ENCODE results near the gene ANKRD28. TPM values are rescaled to one million over a fixed set of nuclear protein-coding genes. Genes with fewer than 3 reads are reported as not detected.

The ANKRD28 gene
- total and polyA plus RNA-seq, 2 experiments from 2014 or later, result 15.2 to 61.3 TPM

DNA sequence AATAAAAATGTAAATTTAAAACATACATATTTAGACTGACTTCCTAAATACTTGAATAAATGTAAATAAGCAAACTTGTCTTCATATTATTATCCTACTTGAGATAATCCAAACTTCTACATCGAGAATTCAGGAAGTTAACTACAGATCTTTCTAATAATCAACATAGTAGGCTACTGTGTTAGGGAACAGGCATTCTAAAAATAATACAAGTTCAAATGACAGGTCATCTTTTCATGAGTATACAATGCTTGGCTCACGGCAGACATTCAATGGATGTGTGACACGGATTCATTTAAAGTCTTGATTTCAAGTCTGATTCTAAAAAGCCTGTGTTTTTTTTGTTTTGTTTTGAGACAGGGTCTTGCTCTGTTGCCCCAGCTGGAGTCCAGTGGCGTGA is 107.5 kb downstream of the ANKRD28 start:
- no peaks in the 10 kb centered on the region for H3K79me2 ChIP-seq (replicated peaks; ENCODE audit: insufficient read depth)

More for the DNA sequence above, 107.5 kb downstream of the ANKRD28 start:
- Histone ChIP-seq H4K20me1 (replicated peaks; ENCODE audit: insufficient read depth) (no peaks in the 10 kb centered on the region), H3K9me2 (ENCODE audit: insufficient read depth) (no peaks in the 10 kb centered on the region), H3K27me3 (ENCODE audit: insufficient read depth) (no peaks in the 10 kb centered on the region), H3K4me2 (no peak overlapping the region), H3K4me3 (no peak overlapping the region), H3K27ac (ENCODE audit: low read depth) (no peak overlapping the region), H3K36me3 (ENCODE audit: insufficient read depth) (peaks cover 24% of the 10 kb centered on the region), H2AFZ (no peak overlapping the region), H3F3A (replicated peaks; ENCODE audit: low read depth) (no peaks in the 10 kb centered on the region), H3K4me1 (ENCODE audit: insufficient read depth) (no peaks in the 10 kb centered on the region)
- no peak for ATAC-seq
- peaks cover 29% of the 10 kb centered on the region for H3K36me3 Mint-ChIP-seq (ENCODE audit: low read depth)
- no peaks in the 10 kb centered on the region for H3K9me3 Mint-ChIP-seq
- no peaks in the 10 kb centered on the region for H3K4me1 Mint-ChIP-seq
- TF ChIP-seq, protein P1, sequence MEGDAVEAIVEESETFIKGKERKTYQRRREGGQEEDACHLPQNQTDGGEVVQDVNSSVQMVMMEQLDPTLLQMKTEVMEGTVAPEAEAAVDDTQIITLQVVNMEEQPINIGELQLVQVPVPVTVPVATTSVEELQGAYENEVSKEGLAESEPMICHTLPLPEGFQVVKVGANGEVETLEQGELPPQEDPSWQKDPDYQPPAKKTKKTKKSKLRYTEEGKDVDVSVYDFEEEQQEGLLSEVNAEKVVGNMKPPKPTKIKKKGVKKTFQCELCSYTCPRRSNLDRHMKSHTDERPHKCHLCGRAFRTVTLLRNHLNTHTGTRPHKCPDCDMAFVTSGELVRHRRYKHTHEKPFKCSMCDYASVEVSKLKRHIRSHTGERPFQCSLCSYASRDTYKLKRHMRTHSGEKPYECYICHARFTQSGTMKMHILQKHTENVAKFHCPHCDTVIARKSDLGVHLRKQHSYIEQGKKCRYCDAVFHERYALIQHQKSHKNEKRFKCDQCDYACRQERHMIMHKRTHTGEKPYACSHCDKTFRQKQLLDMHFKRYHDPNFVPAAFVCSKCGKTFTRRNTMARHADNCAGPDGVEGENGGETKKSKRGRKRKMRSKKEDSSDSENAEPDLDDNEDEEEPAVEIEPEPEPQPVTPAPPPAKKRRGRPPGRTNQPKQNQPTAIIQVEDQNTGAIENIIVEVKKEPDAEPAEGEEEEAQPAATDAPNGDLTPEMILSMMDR (conservative IDR thresholded peaks at IDR 0.05; ENCODE audit: low read depth in 2 of 2), result no peak
- TF ChIP-seq POLR2AphosphoS5 (IDR thresholded peaks at IDR 0.05; ENCODE audit: low read depth) (no peak), ZNF114 (CRISPR knock-in tag; IDR thresholded peaks at IDR 0.05) (no peak), CREB1 (CRISPR knock-in tag; IDR thresholded peaks at IDR 0.05; ENCODE audit: low read depth) (no peak), NANOG (IDR thresholded peaks at IDR 0.05; ENCODE audit: borderline replicate concordance) (no peak), EZH2 (IDR thresholded peaks at IDR 0.05; ENCODE audit: low read depth, unreplicated experiment) (no peak)
- TF ChIP-seq, protein P2, sequence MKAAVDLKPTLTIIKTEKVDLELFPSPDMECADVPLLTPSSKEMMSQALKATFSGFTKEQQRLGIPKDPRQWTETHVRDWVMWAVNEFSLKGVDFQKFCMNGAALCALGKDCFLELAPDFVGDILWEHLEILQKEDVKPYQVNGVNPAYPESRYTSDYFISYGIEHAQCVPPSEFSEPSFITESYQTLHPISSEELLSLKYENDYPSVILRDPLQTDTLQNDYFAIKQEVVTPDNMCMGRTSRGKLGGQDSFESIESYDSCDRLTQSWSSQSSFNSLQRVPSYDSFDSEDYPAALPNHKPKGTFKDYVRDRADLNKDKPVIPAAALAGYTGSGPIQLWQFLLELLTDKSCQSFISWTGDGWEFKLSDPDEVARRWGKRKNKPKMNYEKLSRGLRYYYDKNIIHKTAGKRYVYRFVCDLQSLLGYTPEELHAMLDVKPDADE (IDR thresholded peaks at IDR 0.05), result no peak
- TF ChIP-seq, protein P3, sequence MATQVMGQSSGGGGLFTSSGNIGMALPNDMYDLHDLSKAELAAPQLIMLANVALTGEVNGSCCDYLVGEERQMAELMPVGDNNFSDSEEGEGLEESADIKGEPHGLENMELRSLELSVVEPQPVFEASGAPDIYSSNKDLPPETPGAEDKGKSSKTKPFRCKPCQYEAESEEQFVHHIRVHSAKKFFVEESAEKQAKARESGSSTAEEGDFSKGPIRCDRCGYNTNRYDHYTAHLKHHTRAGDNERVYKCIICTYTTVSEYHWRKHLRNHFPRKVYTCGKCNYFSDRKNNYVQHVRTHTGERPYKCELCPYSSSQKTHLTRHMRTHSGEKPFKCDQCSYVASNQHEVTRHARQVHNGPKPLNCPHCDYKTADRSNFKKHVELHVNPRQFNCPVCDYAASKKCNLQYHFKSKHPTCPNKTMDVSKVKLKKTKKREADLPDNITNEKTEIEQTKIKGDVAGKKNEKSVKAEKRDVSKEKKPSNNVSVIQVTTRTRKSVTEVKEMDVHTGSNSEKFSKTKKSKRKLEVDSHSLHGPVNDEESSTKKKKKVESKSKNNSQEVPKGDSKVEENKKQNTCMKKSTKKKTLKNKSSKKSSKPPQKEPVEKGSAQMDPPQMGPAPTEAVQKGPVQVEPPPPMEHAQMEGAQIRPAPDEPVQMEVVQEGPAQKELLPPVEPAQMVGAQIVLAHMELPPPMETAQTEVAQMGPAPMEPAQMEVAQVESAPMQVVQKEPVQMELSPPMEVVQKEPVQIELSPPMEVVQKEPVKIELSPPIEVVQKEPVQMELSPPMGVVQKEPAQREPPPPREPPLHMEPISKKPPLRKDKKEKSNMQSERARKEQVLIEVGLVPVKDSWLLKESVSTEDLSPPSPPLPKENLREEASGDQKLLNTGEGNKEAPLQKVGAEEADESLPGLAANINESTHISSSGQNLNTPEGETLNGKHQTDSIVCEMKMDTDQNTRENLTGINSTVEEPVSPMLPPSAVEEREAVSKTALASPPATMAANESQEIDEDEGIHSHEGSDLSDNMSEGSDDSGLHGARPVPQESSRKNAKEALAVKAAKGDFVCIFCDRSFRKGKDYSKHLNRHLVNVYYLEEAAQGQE (IDR thresholded peaks at IDR 0.05; ENCODE audit: unreplicated experiment), result no peak
- TF ChIP-seq, protein P4, sequence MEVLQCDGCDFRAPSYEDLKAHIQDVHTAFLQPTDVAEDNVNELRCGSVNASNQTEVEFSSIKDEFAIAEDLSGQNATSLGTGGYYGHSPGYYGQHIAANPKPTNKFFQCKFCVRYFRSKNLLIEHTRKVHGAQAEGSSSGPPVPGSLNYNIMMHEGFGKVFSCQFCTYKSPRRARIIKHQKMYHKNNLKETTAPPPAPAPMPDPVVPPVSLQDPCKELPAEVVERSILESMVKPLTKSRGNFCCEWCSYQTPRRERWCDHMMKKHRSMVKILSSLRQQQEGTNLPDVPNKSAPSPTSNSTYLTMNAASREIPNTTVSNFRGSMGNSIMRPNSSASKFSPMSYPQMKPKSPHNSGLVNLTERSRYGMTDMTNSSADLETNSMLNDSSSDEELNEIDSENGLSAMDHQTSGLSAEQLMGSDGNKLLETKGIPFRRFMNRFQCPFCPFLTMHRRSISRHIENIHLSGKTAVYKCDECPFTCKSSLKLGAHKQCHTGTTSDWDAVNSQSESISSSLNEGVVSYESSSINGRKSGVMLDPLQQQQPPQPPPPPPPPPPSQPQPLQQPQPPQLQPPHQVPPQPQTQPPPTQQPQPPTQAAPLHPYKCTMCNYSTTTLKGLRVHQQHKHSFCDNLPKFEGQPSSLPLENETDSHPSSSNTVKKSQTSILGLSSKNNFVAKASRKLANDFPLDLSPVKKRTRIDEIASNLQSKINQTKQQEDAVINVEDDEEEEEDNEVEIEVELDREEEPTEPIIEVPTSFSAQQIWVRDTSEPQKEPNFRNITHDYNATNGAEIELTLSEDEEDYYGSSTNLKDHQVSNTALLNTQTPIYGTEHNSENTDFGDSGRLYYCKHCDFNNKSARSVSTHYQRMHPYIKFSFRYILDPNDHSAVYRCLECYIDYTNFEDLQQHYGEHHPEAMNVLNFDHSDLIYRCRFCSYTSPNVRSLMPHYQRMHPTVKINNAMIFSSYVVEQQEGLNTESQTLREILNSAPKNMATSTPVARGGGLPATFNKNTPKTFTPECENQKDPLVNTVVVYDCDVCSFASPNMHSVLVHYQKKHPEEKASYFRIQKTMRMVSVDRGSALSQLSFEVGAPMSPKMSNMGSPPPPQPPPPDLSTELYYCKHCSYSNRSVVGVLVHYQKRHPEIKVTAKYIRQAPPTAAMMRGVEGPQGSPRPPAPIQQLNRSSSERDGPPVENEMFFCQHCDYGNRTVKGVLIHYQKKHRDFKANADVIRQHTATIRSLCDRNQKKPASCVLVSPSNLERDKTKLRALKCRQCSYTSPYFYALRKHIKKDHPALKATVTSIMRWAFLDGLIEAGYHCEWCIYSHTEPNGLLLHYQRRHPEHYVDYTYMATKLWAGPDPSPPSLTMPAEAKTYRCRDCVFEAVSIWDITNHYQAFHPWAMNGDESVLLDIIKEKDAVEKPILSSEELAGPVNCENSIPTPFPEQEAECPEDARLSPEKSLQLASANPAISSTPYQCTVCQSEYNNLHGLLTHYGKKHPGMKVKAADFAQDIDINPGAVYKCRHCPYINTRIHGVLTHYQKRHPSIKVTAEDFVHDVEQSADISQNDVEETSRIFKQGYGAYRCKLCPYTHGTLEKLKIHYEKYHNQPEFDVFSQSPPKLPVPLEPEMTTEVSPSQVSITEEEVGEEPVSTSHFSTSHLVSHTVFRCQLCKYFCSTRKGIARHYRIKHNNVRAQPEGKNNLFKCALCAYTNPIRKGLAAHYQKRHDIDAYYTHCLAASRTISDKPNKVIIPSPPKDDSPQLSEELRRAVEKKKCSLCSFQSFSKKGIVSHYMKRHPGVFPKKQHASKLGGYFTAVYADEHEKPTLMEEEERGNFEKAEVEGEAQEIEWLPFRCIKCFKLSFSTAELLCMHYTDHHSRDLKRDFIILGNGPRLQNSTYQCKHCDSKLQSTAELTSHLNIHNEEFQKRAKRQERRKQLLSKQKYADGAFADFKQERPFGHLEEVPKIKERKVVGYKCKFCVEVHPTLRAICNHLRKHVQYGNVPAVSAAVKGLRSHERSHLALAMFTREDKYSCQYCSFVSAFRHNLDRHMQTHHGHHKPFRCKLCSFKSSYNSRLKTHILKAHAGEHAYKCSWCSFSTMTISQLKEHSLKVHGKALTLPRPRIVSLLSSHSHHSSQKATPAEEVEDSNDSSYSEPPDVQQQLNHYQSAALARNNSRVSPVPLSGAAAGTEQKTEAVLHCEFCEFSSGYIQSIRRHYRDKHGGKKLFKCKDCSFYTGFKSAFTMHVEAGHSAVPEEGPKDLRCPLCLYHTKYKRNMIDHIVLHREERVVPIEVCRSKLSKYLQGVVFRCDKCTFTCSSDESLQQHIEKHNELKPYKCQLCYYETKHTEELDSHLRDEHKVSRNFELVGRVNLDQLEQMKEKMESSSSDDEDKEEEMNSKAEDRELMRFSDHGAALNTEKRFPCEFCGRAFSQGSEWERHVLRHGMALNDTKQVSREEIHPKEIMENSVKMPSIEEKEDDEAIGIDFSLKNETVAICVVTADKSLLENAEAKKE (CRISPR knock-in tag; IDR thresholded peaks at IDR 0.05), result no peak
- no peak overlapping the region for H3K4me3 Mint-ChIP-seq
- H3K27me3 Mint-ChIP-seq (ENCODE audit: insufficient read depth, low read depth, poor library complexity), result no peaks in the 10 kb centered on the region
- H3K27ac Mint-ChIP-seq, result no peak overlapping the region
- no peak for DNase-seq (ENCODE audit: low spot score)
